H9 (cell line): ENCODE results near the gene LRP5. TPM values are rescaled to one million over a fixed set of nuclear protein-coding genes. Genes with fewer than 3 reads are reported as not detected.

ENCODE experiments used
- DNase-seq: peaks from one replicate; pipeline ENCODE4 v3.0.0-alpha.2; 2017
- H2AFZ ChIP-seq: one replicate; pipeline ENCODE4 v1.6.1; 2013; ENCODE audit warnings: mild to moderate bottlenecking, low read length, control low read depth, moderate library complexity
- H2AK5ac ChIP-seq: 2 replicates; pipeline ENCODE4 v1.6.1; 2013; ENCODE audit warnings: low read length, control low read depth, mixed read lengths; ENCODE audit not compliant: insufficient read length
- H2BK120ac ChIP-seq: one replicate; pipeline ENCODE4 v1.6.1; 2013; ENCODE audit warnings: low read depth, mild to moderate bottlenecking, low read length, control low read depth, inconsistent platforms; ENCODE audit not compliant: poor library complexity, severe bottlenecking
- H2BK12ac ChIP-seq: 2 replicates; pipeline ENCODE4 v1.6.1; 2013; ENCODE audit warnings: low read length, control low read depth, mixed read lengths, low read depth; ENCODE audit not compliant: insufficient read length
- H2BK15ac ChIP-seq: 2 replicates; pipeline ENCODE4 v1.6.1; 2013; ENCODE audit warnings: low read depth, low read length, control low read depth
- H2BK20ac ChIP-seq: one replicate; pipeline ENCODE4 v1.6.1; 2013; ENCODE audit warnings: low read depth, mild to moderate bottlenecking, low read length, control low read depth, inconsistent platforms; ENCODE audit not compliant: poor library complexity, severe bottlenecking
- H2BK5ac ChIP-seq: 2 replicates; pipeline ENCODE4 v1.6.1; 2013; ENCODE audit warnings: low read length, control low read depth, mixed read lengths; ENCODE audit not compliant: insufficient read length
- H3K14ac ChIP-seq: 2 replicates; pipeline ENCODE4 v1.6.1; 2013; ENCODE audit warnings: low read length, control low read depth; ENCODE audit not compliant: insufficient read depth
- H3K18ac ChIP-seq: 2 replicates; pipeline ENCODE4 v1.6.1; 2013; ENCODE audit warnings: low read depth, mild to moderate bottlenecking, mixed read lengths, low read length, control low read depth; ENCODE audit not compliant: insufficient read length
- H3K23ac ChIP-seq: 2 replicates; pipeline ENCODE4 v1.6.1; 2013; ENCODE audit warnings: low read length, control low read depth, mixed read lengths, low read depth; ENCODE audit not compliant: insufficient read length
- H3K23me2 ChIP-seq: 2 replicates; pipeline ENCODE4 v1.6.1; 2013; ENCODE audit warnings: low read depth, mild to moderate bottlenecking, mixed read lengths, low read length, control low read depth; ENCODE audit not compliant: insufficient read length, poor library complexity, severe bottlenecking
- H3K27ac ChIP-seq: 2 replicates; pipeline ENCODE4 v1.5.1; 2013; ENCODE audit warnings: low read length, control low read depth, mixed read lengths, low read depth; ENCODE audit not compliant: insufficient read length
- H3K27me3 ChIP-seq: 2 replicates; pipeline ENCODE4 v1.6.1; 2013; ENCODE audit warnings: low read length, control low read depth, inconsistent platforms; ENCODE audit not compliant: insufficient read depth
- H3K4ac ChIP-seq: 2 replicates; pipeline ENCODE4 v1.6.1; 2013; ENCODE audit warnings: low read depth, mild to moderate bottlenecking, control low read depth, inconsistent platforms, low read length, moderate library complexity
- H3K4me1 ChIP-seq: 2 replicates; pipeline ENCODE4 v1.6.1; 2013; ENCODE audit warnings: low read length, control low read depth, inconsistent platforms; ENCODE audit not compliant: insufficient read depth
- H3K4me2 ChIP-seq: 2 replicates; pipeline ENCODE4 v1.6.1; 2013; ENCODE audit warnings: low read length, control low read depth, mixed read lengths; ENCODE audit not compliant: insufficient read length, insufficient read depth
- H3K56ac ChIP-seq: 2 replicates; pipeline ENCODE4 v1.6.1; 2013; ENCODE audit warnings: low read depth, mild to moderate bottlenecking, mixed read lengths, low read length, control low read depth; ENCODE audit not compliant: insufficient read length
- H3K79me1 ChIP-seq: 2 replicates; pipeline ENCODE4 v1.6.1; 2013; ENCODE audit warnings: low read depth, mild to moderate bottlenecking, moderate library complexity, low read length, control low read depth, inconsistent platforms; ENCODE audit not compliant: insufficient read depth, poor library complexity, severe bottlenecking
- H3K79me2 ChIP-seq: 2 replicates; pipeline ENCODE4 v1.6.1; 2013; ENCODE audit warnings: low read length, control low read depth, inconsistent platforms; ENCODE audit not compliant: insufficient read depth
- H3K9ac ChIP-seq: 2 replicates; pipeline ENCODE4 v1.6.1; 2013; ENCODE audit warnings: low read length, control low read depth, mixed read lengths; ENCODE audit not compliant: insufficient read length; ENCODE audit errors: extremely low read depth
- H3K9me3 ChIP-seq: one replicate; pipeline ENCODE4 v1.6.1; 2013; ENCODE audit warnings: low read depth, low read length, inconsistent platforms; ENCODE audit not compliant: control insufficient read depth
- H3T11ph ChIP-seq: one replicate; pipeline ENCODE4 v1.6.1; 2013; ENCODE audit warnings: mild to moderate bottlenecking, low read length, control low read depth, inconsistent platforms
- H4K20me1 ChIP-seq: one replicate; pipeline ENCODE4 v1.6.1; 2013; ENCODE audit not compliant: control insufficient read depth, insufficient read length, insufficient read depth
- H4K5ac ChIP-seq: 2 replicates; pipeline ENCODE4 v1.6.1; 2013; ENCODE audit warnings: low read depth, mild to moderate bottlenecking, mixed read lengths, low read length, control low read depth; ENCODE audit not compliant: insufficient read length
- H4K8ac ChIP-seq: replicated peaks from 2 replicates; pipeline ENCODE4 v1.6.1; 2013; ENCODE audit warnings: low read length, control low read depth, mixed read lengths, low read depth; ENCODE audit not compliant: insufficient read length
- H4K91ac ChIP-seq: 2 replicates; pipeline ENCODE4 v1.6.1; 2013; ENCODE audit warnings: low read depth, mild to moderate bottlenecking, moderate library complexity, mixed read lengths, low read length, control low read depth; ENCODE audit not compliant: insufficient read length
- H3K27ac Mint-ChIP-seq, 3 experiments: 2 replicates in 2 of 3; 3 replicates in 1 of 3; pipeline ENCODE4 v1.8.0; 2020 to 2021; ENCODE audit warnings: mixed read lengths in 3 of 3, mild to moderate bottlenecking in 1 of 3, moderate library complexity in 1 of 3
- H3K27me3 Mint-ChIP-seq: 2 replicates; pipeline ENCODE4 v1.8.0; 2021; ENCODE audit warnings: low read depth, mild to moderate bottlenecking, moderate library complexity, mixed read lengths
- H3K36me3 Mint-ChIP-seq, 3 experiments: 2 replicates in 2 of 3; 3 replicates in 1 of 3; pipeline ENCODE4 v1.8.0; 2020 to 2021; ENCODE audit warnings: low read depth in 3 of 3, mixed read lengths in 3 of 3; ENCODE audit not compliant: insufficient read depth in 1 of 3
- H3K4me1 Mint-ChIP-seq, 2 experiments: 2 replicates each; pipeline ENCODE4 v1.8.0; 2020; ENCODE audit warnings: mixed read lengths in 2 of 2
- H3K4me3 Mint-ChIP-seq, 2 experiments: 2 replicates in 1 of 2; 3 replicates in 1 of 2; pipeline ENCODE4 v1.8.0; 2020 to 2021; ENCODE audit warnings: mild to moderate bottlenecking in 2 of 2, mixed read lengths in 2 of 2, moderate library complexity in 1 of 2
- H3K9me3 Mint-ChIP-seq, 2 experiments: 2 replicates in 1 of 2; 3 replicates in 1 of 2; pipeline ENCODE4 v1.8.0; 2020; ENCODE audit warnings: mild to moderate bottlenecking in 2 of 2, mixed read lengths in 2 of 2, moderate library complexity in 1 of 2
- WGBS: extraction: QIAGEN DNeasy Blood & Tissue Kit; methylation state at CpG from one replicate; pipeline ENCODE4 v1.1.7; 2013; ENCODE audit warnings: missing lambda C conversion rate, low lambda C conversion rate, mixed read lengths; ENCODE audit not compliant: insufficient read length; ENCODE audit errors: extremely low coverage; 5-methylcytosine and 5-hydroxymethylcytosine counted together
- total RNA-seq: library from RNA; stranded (reverse); gene quantifications from 2 replicates; pipeline ENCODE4 v1.2.1, GENCODE V29; 2021
- TF ChIP-seq, protein P1 (sequence below): fragments of 200-600 bp; sonication (generic); conservative IDR thresholded peaks from 3 replicates; pipeline ENCODE4 v1.8.0; 2021; ENCODE audit warnings: antibody characterized with exemption, mild to moderate bottlenecking

Gene LRP5
- total RNA-seq, 1 experiment from 2014 or later = 38.4 TPM

DNA sequence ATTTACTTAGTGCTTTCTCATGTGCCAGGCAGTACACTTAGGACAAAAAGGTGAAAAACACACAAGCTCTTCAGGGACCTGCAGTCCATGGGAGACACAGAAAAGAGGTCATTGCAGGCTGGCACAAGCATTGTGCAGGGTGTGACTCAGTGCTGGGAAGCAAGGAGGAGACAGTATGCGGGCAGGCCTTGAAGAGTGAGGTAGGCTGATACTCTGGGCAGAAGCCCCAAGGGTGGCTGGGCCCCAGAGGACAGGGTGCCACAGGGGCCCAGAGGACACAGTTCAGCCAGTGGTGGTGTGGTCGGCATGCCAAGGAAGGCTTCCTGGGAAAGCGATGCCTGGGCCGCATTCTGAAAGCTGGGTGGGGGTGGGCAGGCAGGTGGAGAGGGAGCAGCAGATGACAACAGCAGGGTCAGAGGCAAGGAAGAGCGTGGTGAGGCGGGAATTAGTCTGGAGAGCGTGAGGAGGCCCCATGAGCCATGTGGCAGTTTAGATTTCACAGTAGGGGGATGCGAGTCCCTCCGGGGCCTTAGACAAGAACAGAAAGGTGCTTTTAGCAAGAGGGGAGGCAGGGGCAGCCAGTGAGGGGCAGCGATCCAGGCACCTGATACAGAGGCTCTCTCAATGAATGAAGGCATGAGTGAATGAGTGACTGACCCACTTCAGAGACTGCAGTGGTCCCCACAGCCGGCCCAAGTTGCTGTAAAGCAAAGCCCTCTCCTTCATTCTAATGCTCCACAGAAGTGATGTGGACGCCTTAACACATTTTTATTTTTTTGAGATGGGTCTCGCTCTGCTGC lies 47.5 kb upstream of the LRP5 start:
- H4K20me1 ChIP-seq = no peaks in the 10 kb centered on the region
- H4K91ac ChIP-seq = no peak overlapping the region
- H3K27me3 ChIP-seq = no peaks in the 10 kb centered on the region
- no peak overlapping the region for H3K27ac ChIP-seq
- no peak overlapping the region for H2AFZ ChIP-seq
- Mint-ChIP-seq H3K4me3 (no peak overlapping the region), H3K9me3 (no peaks in the 10 kb centered on the region; a peak in 1 of 5 replicates), H3K36me3 (peaks cover 43 to 74% (median 64%) of the 10 kb centered on the region in 3 experiments), H3K4me1 (peaks cover 1 to 3% of the 10 kb centered on the region in 2 experiments; a peak in 2 of 4 replicates), H3K27me3 (no peaks in the 10 kb centered on the region), H3K27ac (no peak overlapping the region)
- no peaks in the 10 kb centered on the region; the same call in 1 of the 2 replicates for H3K79me2 ChIP-seq
- H3K9me3 ChIP-seq = no peaks in the 10 kb centered on the region
- H4K5ac ChIP-seq = no peak overlapping the region
- DNase-seq = peak; percentile 5
- no peak overlapping the region for H2BK120ac ChIP-seq
- H2BK15ac ChIP-seq = no peak overlapping the region
- H2BK12ac ChIP-seq = no peak overlapping the region
- no peak overlapping the region for H2BK5ac ChIP-seq
- H3K56ac ChIP-seq = no peak overlapping the region
- no peak overlapping the region for H3K4ac ChIP-seq
- no peak overlapping the region for H3K9ac ChIP-seq
- no peak overlapping the region for H3K18ac ChIP-seq
- H4K8ac ChIP-seq = no peak overlapping the region
- no peak overlapping the region for H3T11ph ChIP-seq
- H3K23me2 ChIP-seq = no peaks in the 10 kb centered on the region
- no peak overlapping the region for H3K23ac ChIP-seq
- H2BK20ac ChIP-seq = no peak overlapping the region
- H3K4me2 ChIP-seq = no peak overlapping the region
- TF ChIP-seq, protein P1, sequence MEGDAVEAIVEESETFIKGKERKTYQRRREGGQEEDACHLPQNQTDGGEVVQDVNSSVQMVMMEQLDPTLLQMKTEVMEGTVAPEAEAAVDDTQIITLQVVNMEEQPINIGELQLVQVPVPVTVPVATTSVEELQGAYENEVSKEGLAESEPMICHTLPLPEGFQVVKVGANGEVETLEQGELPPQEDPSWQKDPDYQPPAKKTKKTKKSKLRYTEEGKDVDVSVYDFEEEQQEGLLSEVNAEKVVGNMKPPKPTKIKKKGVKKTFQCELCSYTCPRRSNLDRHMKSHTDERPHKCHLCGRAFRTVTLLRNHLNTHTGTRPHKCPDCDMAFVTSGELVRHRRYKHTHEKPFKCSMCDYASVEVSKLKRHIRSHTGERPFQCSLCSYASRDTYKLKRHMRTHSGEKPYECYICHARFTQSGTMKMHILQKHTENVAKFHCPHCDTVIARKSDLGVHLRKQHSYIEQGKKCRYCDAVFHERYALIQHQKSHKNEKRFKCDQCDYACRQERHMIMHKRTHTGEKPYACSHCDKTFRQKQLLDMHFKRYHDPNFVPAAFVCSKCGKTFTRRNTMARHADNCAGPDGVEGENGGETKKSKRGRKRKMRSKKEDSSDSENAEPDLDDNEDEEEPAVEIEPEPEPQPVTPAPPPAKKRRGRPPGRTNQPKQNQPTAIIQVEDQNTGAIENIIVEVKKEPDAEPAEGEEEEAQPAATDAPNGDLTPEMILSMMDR = no peak
- H2AK5ac ChIP-seq = no peak overlapping the region
- H3K4me1 ChIP-seq = no peaks in the 10 kb centered on the region
- no CpG with 5 or more reads among the region's 13 CpGs for whole genome bisulfite sequencing
- H3K14ac ChIP-seq = no peak overlapping the region
- H3K79me1 ChIP-seq = no peaks in the 10 kb centered on the region
